Measurements from ENCODE around the gene RAPGEF4. TPM values are rescaled to one million over a fixed set of nuclear protein-coding genes. Genes with fewer than 3 reads are reported as not detected.

Gene RAPGEF4
- total and polyA plus RNA-seq, 9 of the 15 experiments (the other 6 are each of a cell fraction or from before 2014, with no cell fraction given), result 0.04 to 0.33 (median 0.13) TPM; not detected in 6

DNA sequence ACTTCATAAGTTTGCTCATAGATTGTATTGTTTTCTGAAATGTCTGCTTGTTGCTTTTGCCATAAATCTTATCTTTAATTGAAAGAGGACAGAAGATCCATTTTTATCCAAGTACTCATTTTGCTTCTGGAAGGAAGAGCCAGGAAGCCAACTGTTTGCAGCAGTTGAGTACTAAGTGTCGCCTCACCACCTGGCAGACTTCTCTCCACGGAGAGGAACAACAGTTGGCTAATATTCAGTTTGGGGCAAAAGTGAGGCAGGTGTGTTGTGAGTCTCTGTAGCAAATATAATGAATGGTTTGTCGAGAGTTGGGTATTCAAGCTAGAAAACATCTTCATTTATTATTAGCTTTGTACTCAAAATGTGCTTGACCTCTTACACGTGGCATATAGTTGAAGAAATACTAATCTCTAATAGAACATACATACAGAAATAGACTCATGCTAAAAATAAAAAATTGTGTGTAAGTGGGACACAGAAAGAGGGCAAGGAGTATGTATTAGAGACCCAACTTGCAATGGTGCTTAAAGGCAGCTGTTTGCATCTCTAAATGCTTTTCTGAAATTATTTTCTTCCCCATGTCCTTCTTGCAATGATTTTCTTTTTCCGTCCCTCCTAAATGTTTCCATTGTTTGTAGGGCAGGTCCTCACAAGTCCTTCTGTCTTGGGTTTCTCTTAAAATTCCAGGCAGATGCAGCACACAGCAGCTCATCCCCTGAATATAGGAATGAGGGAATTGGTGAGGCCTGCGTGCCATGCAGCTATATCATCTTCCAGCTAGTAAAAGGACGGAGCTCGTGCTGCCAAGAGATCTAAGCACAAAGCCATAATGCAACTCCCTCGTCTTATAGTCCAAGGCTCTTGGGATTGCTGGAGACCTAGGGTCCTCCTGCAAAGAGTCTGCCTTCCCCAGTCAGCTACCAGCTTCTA lies 295.2 kb downstream of the RAPGEF4 start:
- TF ChIP-seq ZNF830 (CRISPR knock-in tag; IDR thresholded peaks at IDR 0.05), result no peak
- under 1% methylated on average over 9 of the region's 9 CpGs for WGBS (ENCODE audit: insufficient coverage, low coverage, missing lambda C conversion rate)
- no peak for ATAC-seq
- in situ Hi-C loops (cut with MboI) (no loop called here), intact Hi-C loops (cut with micrococcal nuclease) (no loop called here)
- H3K9ac ChIP-seq (ENCODE audit: insufficient read depth in 1 of 2, low read depth in 2 of 2, low read length in 2 of 2), result no peak overlapping the region
- POLR2A ChIA-PET, result interaction anchor here (3.3 kb wide), 1 partner anchor 187 kb away, joined by 9 read pairs; no protein-coding TSS in a partner anchor
- H3K9me3 ChIP-seq (replicated peaks; ENCODE audit: control insufficient read depth, insufficient read depth, low read depth, low read length), result no peaks in the 10 kb centered on the region
- H3K36me3 ChIP-seq (ENCODE audit: control insufficient read depth, insufficient read depth, low read length), result no peaks in the 10 kb centered on the region
- no peak overlapping the region for H3K4me3 ChIP-seq
- H3K79me2 ChIP-seq (ENCODE audit: control insufficient read depth, insufficient read depth, low read length), result no peaks in the 10 kb centered on the region
- no peak for FAIRE-seq
- H3K27me3 ChIP-seq (ENCODE audit: control insufficient read depth in 2 of 2, insufficient read depth in 2 of 2, low read length in 2 of 2), result peaks cover 20 to 28% of the 10 kb centered on the region in 2 experiments; a peak in 4 of 5 replicates
- no peaks in the 10 kb centered on the region for H3K9me1 ChIP-seq (ENCODE audit: control insufficient read depth, insufficient read depth, low read length)
- DNase-seq (ENCODE audit: extremely low read depth in 1 of 4, low spot score in 3 of 4), result no peak
- no peaks in the 10 kb centered on the region for H4K20me1 ChIP-seq (replicated peaks; ENCODE audit: control insufficient read depth, insufficient read depth, low read length)
- H3K27ac ChIP-seq (ENCODE audit: extremely low read depth, low read depth, low read length), result no peak overlapping the region
- BruUV-seq (replicated peaks), result no TSS peak
- CTCF ChIA-PET (ENCODE audit: low intra/inter-chr PET ratio), result interaction anchor here (4.5 kb wide), 1 partner anchor 179 kb away, joined by 79 read pairs; no protein-coding TSS in a partner anchor
- no peak overlapping the region for H2AFZ ChIP-seq (ENCODE audit: low read depth, low read length)
- no peaks in the 10 kb centered on the region for H3K4me1 ChIP-seq (replicated peaks in 1 of 2; ENCODE audit: control insufficient read depth in 2 of 2, insufficient read depth in 2 of 2, low read length in 2 of 2)
- no peak overlapping the region for H3K4me2 ChIP-seq (ENCODE audit: insufficient read depth, low read length)

DNA sequence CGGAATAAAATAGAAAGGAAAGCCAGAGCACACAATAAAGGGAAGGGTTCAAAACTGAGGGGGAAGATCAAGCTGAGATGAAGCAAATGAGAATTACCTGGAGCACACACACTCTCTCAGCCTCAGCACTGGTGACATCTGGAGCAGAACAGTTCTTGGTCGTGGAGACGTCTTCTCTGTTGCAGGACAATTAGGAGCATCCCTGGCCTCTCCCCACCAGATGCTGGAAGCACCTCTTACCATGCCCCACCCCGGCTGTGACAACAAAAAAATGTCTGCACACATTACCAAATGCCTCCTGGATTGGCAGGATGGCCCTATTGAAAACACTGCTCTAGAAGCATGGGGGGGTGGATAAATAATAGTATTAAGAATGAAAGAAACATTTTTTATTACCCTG lies 296.4 kb downstream of the RAPGEF4 start:
- Histone ChIP-seq H3K79me2 (ENCODE audit: control insufficient read depth, insufficient read depth, low read length) (no peaks in the 10 kb centered on the region), H3K36me3 (ENCODE audit: control insufficient read depth, insufficient read depth, low read length) (no peaks in the 10 kb centered on the region), H3K9me3 (replicated peaks; ENCODE audit: control insufficient read depth, insufficient read depth, low read depth, low read length) (no peaks in the 10 kb centered on the region), H2AFZ (ENCODE audit: low read depth, low read length) (no peak overlapping the region), H3K27me3 (ENCODE audit: control insufficient read depth in 2 of 2, insufficient read depth in 2 of 2, low read length in 2 of 2) (peaks cover 20 to 27% of the 10 kb centered on the region in 2 experiments), H3K9ac (ENCODE audit: insufficient read depth in 1 of 2, low read depth in 2 of 2, low read length in 2 of 2) (no peak overlapping the region), H4K20me1 (replicated peaks; ENCODE audit: control insufficient read depth, insufficient read depth, low read length) (no peaks in the 10 kb centered on the region), H3K4me2 (ENCODE audit: insufficient read depth, low read length) (no peak overlapping the region), H3K4me3 (no peak overlapping the region), H3K27ac (ENCODE audit: extremely low read depth, low read depth, low read length) (no peak overlapping the region), H3K4me1 (replicated peaks in 1 of 2; ENCODE audit: control insufficient read depth in 2 of 2, insufficient read depth in 2 of 2, low read length in 2 of 2) (no peaks in the 10 kb centered on the region), H3K9me1 (ENCODE audit: control insufficient read depth, insufficient read depth, low read length) (no peaks in the 10 kb centered on the region)
- FAIRE-seq (no peak), ATAC-seq (no peak), DNase-seq (ENCODE audit: extremely low read depth in 1 of 4, low spot score in 3 of 4) (no peak)
- WGBS (ENCODE audit: insufficient coverage, low coverage, missing lambda C conversion rate), result 0% methylated on average over 4 of the region's 4 CpGs
- TF ChIP-seq CCNT2 (IDR thresholded peaks at IDR 0.05; ENCODE audit: borderline replicate concordance, extremely low read depth, insufficient read length, low read depth, low read length) (no peak), TCFL5 (CRISPR knock-in tag; conservative IDR thresholded peaks at IDR 0.05) (no peak), ETV5 (CRISPR knock-in tag; IDR thresholded peaks at IDR 0.05; ENCODE audit: low read depth) (no peak), BRF1 (IDR thresholded peaks at IDR 0.05; ENCODE audit: borderline replicate concordance, extremely low read depth, insufficient read length) (no peak)
- in situ Hi-C loops (cut with MboI) (no loop called here), intact Hi-C loops (cut with micrococcal nuclease) (no loop called here)
- POLR2A ChIA-PET, result interaction anchor here (3.3 kb wide), 1 partner anchor 186 kb away, joined by 9 read pairs; no protein-coding TSS in a partner anchor
- CTCF ChIA-PET (ENCODE audit: low intra/inter-chr PET ratio), result no interaction called here
- BruUV-seq (replicated peaks), result no TSS peak

Data from K562 (cell line).